MG63 (cell line): Measurements from ENCODE around the gene PIAS4. TPM values are rescaled to one million over a fixed set of nuclear protein-coding genes. Genes with fewer than 3 reads are reported as not detected.

Experiments
- DNase-seq: peaks from one replicate; pipeline ENCODE4 v3.0.0-alpha.2; 2020
- H3K27me3 ChIP-seq: fragments of 250-450 bp; sonication (Bioruptor Pico); 2 replicates; pipeline ENCODE4 v1.5.1; 2020; ENCODE audit warnings: mild to moderate bottlenecking, moderate library complexity
- H3K36me3 ChIP-seq: fragments of 250-450 bp; sonication (Bioruptor Pico); 2 replicates; pipeline ENCODE4 v1.5.1; 2020; ENCODE audit warnings: mild to moderate bottlenecking, moderate library complexity
- H3K4me3 ChIP-seq: fragments of 250-450 bp; sonication (Bioruptor Pico); 2 replicates; pipeline ENCODE4 v1.5.1; 2020; ENCODE audit warnings: mild to moderate bottlenecking, moderate library complexity
- H3K9me3 ChIP-seq: fragments of 250-450 bp; sonication (Bioruptor Pico); 2 replicates; pipeline ENCODE4 v1.5.1; 2020; ENCODE audit warnings: mild to moderate bottlenecking, moderate library complexity
- total RNA-seq: library from RNA; depleted of rRNA; stranded (reverse); fragments of >200 nt; shearing (Covaris generic); gene quantifications from 2 replicates; pipeline ENCODE4 v1.2.3, GENCODE V29; 2014; ENCODE audit warnings: low replicate concordance; rRNA removed

PIAS4 gene
- total RNA-seq, 1 experiment from 2014 or later, result 10.4 TPM

GRCh38 chr19:4087787-4088679, 80.5 kb downstream of the PIAS4 start:
- no peaks in the 10 kb centered on the region for H3K27me3 ChIP-seq
- DNase-seq, result no peak
- H3K36me3 ChIP-seq, result no peaks in the 10 kb centered on the region
- H3K9me3 ChIP-seq, result no peaks in the 10 kb centered on the region
- no peak overlapping the region for H3K4me3 ChIP-seq

GRCh38 chr19:4088975-4089374, 81.4 kb downstream of the PIAS4 start:
- no peaks in the 10 kb centered on the region for H3K36me3 ChIP-seq
- no peaks in the 10 kb centered on the region for H3K27me3 ChIP-seq
- H3K4me3 ChIP-seq, result no peak overlapping the region
- H3K9me3 ChIP-seq, result no peaks in the 10 kb centered on the region
- DNase-seq, result no peak

Other genes with a start within 250 kb of the PIAS4 start
- gene APBA3, start 246.0 kb upstream of the PIAS4 start, total RNA-seq, result 1.4 and 10.1 TPM in 2 replicates
- 47.0 and 55.4 TPM in 2 replicates for gene MRPL54, start 245.1 kb upstream of the PIAS4 start, total RNA-seq
- gene RAX2, start 235.5 kb upstream of the PIAS4 start, total RNA-seq, result not detected in 2 replicates
- 0.69 and 3.9 TPM in 2 replicates for gene MATK, start 221.4 kb upstream of the PIAS4 start, total RNA-seq
- not detected in 2 replicates for gene ZFR2, start 138.7 kb upstream of the PIAS4 start, total RNA-seq
- gene ATCAY, start 127.1 kb upstream of the PIAS4 start, total RNA-seq, result not detected in 2 replicates
- gene NMRK2, start 74.7 kb upstream of the PIAS4 start, total RNA-seq, result not detected in 2 replicates
- 123 and 126 TPM in 2 replicates for gene DAPK3, start 36.6 kb upstream of the PIAS4 start, total RNA-seq
- gene EEF2, start 22.3 kb upstream of the PIAS4 start, total RNA-seq, result 1,092 and 1,573 TPM in 2 replicates
- 7.8 and 8.7 TPM in 2 replicates for gene ZBTB7A, start 59.2 kb downstream of the PIAS4 start, total RNA-seq
- gene MAP2K2, start 116.4 kb downstream of the PIAS4 start, total RNA-seq, result 115 and 216 TPM in 2 replicates
- gene CREB3L3, start 145.9 kb downstream of the PIAS4 start, total RNA-seq, result not detected in 2 replicates
- gene SIRT6, start 174.8 kb downstream of the PIAS4 start, total RNA-seq, result 2.3 and 7.7 TPM in 2 replicates
- gene ANKRD24, start 175.0 kb downstream of the PIAS4 start, total RNA-seq, result 0.13 TPM in 1 of 2 replicates, not detected in the other
- gene EBI3, start 221.8 kb downstream of the PIAS4 start, total RNA-seq, result not detected in 2 replicates
- 13.6 and 26.1 TPM in 2 replicates for gene YJU2, start 239.3 kb downstream of the PIAS4 start, total RNA-seq